GM18502 (cell line): ENCODE data around the gene CACFD1.

ENCODE experiments used
- ATAC-seq: cut with Tn5 transposase; IDR thresholded peaks from one replicate; pipeline ENCODE4 v1.9.1; 2021; ENCODE audit warnings: mild to moderate bottlenecking; ENCODE audit not compliant: unreplicated experiment, poor library complexity

CACFD1 gene

DNA sequence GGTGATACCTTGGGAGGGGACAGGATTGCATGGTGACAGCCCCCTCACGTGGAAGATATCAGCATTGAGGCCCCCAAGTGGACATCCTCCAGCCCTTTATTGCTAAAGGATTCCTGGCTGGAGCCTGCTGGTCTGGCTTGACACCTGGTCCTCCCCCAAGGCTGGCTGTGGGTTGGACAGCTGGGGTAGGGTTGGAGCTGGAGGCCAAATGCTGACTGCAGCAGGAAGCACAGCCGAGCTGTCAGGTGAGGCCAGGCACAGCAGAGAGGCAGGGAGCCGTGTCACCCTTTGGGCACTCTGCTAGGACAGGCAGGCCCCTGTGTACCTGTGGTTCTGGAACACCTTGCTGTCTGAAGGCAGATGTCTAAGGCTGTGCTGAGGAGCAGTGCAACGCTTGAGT lies 2.2 kb downstream of the CACFD1 start:
- ATAC-seq, result no peak

GRCh38 chr9:133463234-133463863 lies 3.6 kb downstream of the CACFD1 start:
- ATAC-seq, result no peak

DNA sequence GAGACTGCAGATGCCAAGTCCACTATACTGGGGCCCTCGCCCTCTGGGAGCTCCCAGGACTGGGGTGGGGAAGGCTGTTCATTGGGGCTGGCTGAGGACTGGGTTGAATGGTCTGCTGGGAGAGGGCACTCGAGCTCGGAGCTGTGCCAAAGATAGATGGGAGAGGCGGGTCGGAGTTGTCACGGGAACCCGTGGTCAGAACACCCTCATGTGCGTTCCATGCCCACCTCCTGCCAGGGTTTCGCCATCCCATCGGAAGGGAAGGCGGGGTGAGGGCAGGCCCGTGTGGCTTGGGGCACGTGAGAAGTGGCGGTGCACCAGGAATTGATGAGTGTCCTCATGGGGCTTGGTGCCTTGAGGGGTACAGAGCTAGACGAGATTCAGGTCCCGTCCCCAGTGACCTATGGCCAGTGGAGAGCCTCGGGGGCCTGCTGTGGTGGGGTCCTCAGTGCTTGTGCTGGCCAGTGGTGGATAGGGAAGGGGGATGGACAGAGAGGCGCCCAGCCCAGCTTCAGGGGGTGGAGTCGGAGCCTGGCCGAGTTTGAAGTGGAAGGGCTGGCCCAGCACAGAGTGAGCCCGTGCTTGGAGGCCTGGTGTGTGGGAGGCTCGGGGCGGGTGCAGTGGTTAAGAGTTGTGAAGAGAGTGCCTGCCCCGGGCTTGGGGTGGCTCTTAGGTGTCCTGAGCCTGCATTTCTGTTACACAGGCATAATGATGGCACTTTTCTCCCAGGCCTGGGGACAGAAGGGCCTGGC lies 4.3 kb downstream of the CACFD1 start:
- no peak for ATAC-seq

GRCh38 chr9:133464638-133465037 lies 4.9 kb downstream of the CACFD1 start:
- ATAC-seq, result no peak

DNA sequence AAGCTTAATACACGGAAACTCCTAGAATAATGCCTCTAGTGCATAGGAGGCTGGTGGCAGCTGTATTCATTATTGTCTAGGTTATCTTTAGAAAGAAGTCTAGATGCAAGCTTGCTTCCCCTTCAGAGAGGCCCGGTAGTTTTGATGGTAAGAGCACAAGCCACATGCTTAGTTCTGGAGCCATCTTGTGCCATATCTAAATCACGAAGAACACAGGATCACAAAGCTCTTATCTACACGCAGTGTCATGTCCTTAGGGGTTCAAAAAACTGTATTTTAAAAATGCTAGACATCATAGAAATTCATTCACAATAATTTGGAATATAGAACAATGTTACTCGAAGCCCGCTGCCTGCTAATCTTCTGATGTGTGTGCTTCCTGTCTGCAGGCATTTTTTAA lies 6.2 kb downstream of the CACFD1 start:
- ATAC-seq, result no peak

DNA sequence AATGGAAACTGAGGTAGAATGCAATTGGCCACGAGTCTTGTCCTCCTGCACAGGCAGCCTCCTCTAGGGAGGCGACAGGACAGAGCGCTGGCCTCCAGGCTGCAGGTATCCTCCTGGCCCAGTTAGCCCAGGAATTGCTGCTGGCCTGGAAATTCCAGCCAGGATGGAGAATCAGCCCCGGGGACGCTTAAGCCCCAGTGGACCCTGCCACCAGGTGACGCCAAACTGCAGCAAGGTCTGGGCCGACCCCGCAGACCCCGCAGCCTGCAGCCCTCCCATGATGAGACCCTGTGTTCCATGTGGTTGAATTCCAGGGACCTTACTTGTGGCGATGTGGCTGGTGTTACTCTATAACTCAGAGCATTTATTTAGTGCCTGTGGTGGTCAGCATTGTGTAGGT lies 7.3 kb downstream of the CACFD1 start:
- no peak for ATAC-seq

DNA sequence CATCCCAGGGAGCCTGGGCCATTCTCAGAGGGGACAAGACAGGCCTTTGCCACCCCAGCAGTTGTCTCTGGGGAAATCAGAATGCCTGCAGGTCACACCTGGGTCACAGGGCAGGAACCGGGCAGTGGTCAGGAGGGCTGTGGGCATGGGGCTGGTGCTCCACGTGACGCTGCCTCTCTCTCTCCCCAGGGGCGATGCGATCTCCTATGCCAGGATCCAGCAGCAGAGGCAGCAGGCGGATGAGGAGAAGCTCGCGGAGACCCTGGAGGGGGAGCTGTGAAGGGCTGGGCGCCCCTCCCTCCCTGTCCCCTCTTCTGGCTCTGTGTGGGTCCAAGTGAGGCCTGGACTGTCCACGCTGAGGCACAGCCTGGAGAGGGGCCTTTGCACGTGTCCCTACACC lies 8.6 kb downstream of the CACFD1 start:
- ATAC-seq, result no peak

- no peak for ATAC-seq
Measured at GRCh38 chr9:133468777-133469421, 9.1 kb downstream of the CACFD1 start.

GRCh38 chr9:133470427-133470924 lies 10.7 kb downstream of the CACFD1 start:
- ATAC-seq, result no peak

DNA sequence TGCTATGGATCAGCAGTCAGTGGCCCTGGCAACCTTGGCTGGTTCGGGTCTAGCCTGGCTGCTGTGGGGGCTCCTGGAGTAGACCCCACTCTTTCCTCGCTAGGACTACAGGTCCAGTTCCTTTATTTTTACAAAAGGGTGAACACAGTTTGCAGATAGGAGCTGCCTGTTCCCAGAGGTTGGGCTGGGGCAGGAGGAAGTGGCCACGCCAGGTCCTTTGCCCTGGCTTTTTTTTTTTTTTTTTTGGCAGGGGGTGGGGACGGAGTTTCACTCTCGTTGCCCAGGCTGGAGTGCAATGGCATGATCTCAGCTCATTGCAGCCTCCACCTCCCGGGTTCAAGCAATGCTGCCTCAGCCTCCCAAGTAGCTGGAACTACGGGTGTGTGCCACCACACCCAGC lies 11.2 kb downstream of the CACFD1 start:
- no peak for ATAC-seq

GRCh38 chr9:133471551-133472276 lies 11.9 kb downstream of the CACFD1 start:
- no peak for ATAC-seq

DNA sequence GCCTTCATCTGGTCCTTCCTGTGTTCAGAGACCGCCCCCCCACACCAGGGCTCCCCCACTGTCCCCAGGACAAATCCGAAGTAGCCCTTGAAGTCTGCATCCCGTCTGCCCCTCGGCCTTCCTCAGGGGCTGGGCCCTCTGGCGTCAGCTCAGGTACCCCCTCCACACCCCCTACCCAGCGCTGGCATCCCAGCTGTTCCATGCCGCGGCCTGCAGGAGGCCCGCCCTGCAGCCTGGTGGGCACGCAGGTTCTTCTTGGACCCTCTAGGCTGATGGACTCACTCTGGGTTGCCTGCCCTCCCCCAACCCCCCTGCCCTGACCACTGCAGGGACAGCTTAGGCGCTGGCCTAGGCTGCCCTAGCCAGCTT lies 12.5 kb downstream of the CACFD1 start:
- no peak for ATAC-seq

GRCh38 chr9:133472753-133473378 lies 13.1 kb downstream of the CACFD1 start:
- no peak for ATAC-seq

DNA sequence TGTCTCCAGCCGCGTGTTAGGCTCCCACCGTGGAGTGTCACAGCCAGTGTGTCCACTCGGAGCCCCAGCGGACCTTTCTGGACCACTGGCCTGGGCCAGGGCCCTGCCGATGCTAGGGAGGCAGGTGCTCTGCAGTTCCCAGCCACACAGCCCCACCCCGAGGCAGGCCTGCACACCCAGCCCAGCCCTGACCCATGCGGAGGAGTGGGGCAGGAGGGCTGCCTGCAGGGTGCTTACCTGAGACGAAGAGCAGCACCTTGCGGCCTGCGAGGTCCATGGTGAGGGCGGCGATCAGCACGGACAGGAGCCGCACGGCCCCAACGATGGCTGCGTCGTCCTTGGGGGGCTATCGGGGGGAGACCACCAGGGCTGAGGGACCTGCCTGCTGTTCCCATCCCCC lies 14.0 kb downstream of the CACFD1 start:
- no peak for ATAC-seq

DNA sequence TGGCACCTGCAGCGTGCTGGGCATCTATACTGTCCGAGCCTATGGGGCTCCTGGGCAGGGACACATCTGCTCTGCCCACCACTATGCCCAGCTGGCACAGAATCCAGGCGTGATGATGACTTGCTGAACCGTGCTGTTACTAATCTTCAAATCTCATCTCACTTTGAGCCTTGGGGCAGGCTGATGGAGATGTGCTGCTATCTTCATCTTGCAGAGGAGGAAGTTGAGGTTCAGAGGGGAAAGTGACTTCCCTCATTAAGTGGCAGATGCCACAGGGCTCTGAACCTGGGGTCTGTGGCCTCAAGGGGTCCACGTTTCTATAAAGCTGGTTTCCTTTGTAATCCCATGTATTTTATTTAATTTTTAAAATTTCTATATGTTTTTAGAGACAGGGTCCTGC lies 14.4 kb downstream of the CACFD1 start:
- ATAC-seq, result no peak

GRCh38 chr9:133474853-133475252 lies 15.1 kb downstream of the CACFD1 start:
- ATAC-seq, result no peak

DNA sequence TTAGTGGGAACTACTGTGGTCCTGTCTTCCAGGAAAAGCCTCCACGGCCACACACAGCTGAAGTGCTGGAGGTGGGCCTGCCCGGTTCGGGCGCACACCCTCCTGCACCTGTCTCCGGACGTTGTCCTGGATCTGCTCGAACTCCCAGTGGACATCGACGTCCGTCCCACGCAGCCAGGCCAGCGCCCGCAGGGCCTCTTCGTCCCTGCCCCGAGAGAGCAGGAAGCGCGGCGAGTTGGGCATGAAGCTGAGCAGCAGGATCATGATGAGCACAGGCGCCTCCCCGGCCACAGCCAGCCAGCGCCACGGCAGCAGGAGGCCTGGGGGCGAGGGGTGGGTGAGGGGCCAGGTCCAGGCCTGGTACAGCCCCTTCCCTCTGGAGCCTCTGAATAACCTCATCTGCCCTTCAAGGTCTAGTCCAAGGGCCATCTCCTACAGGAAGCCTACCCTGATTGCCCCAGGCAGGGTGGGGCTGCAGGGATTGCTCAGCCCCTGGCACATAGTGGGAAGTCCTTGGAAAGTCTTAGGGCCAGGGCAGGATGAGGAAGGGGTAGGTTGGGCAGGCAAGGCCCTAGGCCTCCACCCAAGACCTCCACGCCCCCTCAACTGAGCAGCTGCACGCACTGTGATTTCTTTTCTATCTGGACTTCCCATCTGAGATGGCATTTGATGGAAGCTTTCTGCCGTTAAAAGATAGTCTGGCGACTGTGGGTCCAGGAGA lies 15.7 kb downstream of the CACFD1 start:
- no peak for ATAC-seq

DNA sequence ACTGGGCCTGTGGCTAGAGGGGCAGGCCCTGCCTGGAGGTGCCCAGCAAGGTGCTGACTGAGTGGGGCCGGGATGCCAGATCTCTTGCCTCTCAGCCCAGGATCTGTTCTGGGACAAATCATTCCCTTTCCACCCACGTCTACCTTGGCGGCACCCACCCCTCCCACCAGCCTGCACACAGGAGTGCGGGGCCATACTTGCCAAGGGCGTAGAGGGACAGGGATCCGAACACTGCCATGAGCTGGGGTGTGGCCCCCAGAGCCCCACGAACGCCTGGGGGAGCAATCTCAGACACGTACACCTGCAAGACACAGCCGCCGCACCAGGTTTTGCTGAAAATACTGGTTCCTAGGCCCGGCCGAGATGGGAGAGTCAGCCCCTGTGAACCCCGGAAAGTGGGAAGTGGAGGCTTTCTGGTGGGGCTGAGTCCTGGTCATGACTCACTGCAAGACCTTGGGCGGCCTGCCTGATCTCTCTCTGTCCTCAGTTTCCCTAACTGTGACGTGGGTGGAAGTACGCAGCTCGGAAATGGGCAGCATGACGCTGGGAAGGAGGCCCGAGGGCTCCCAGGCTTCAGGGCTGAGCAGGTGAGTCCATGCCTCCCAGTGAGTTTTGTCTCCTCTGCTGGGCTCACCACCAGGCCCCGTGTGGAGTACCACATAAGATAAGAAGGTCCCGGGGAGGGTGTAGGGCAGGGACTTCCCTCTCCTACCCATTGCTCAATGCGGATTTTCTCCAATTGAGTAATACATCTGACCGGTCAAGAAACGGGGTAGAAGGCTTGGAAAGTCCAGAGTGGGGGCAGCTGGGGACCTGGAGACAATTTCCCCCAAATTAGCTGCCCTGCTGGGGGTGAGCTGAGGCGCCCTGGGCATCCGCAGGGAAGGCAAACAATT lies 16.5 kb downstream of the CACFD1 start:
- no peak for ATAC-seq

- ATAC-seq, result no peak
Measured at GRCh38 chr9:133476941-133477340, 17.2 kb downstream of the CACFD1 start.
